IMR-90 (cell line): ENCODE measurements around the gene BRI3BP.
"Not testable (repeated sequence)": the region's sequence is repeated elsewhere in the genome, so short reads cannot be mapped to it uniquely, and the experiment has no call there.

Source experiments
- BHLHE40 ChIP-seq: fragments of 150-350 bp; IDR thresholded peaks from 2 replicates; pipeline ENCODE4 v1.6.1; 2016; ENCODE audit warnings: mild to moderate bottlenecking, low read depth, low read length
- CEBPB ChIP-seq: IDR thresholded peaks from 2 replicates; pipeline ENCODE4 v1.6.1; 2012; ENCODE audit warnings: low read depth, low read length, improper control_type of control experiment
- CHD1 ChIP-seq: IDR thresholded peaks from 2 replicates; pipeline ENCODE4 v1.6.1; 2012; ENCODE audit warnings: low read depth, low read length, improper control_type of control experiment
- MAFK ChIP-seq: IDR thresholded peaks from 2 replicates; pipeline ENCODE4 v1.6.1; 2012; ENCODE audit warnings: low read depth, low read length, improper control_type of control experiment
- MXI1 ChIP-seq: IDR thresholded peaks from 2 replicates; pipeline ENCODE4 v1.6.1; 2012; ENCODE audit warnings: low read depth, mild to moderate bottlenecking, low read length, moderate library complexity, borderline replicate concordance
- NFE2L2 ChIP-seq: fragments of 150-350 bp; IDR thresholded peaks from 2 replicates; pipeline ENCODE4 v1.6.1; 2016; ENCODE audit warnings: low read depth, mild to moderate bottlenecking, low read length
- POLR2A ChIP-seq: IDR thresholded peaks from 2 replicates; pipeline ENCODE4 v1.6.1; 2012; ENCODE audit warnings: mild to moderate bottlenecking, low read depth, low read length
- RAD21 ChIP-seq: IDR thresholded peaks from 2 replicates; pipeline ENCODE4 v1.6.1; 2012; ENCODE audit warnings: low read length, improper control_type of control experiment
- RCOR1 ChIP-seq: IDR thresholded peaks from 2 replicates; pipeline ENCODE4 v1.6.1; 2012; ENCODE audit warnings: mild to moderate bottlenecking, low read length, improper control_type of control experiment; ENCODE audit not compliant: insufficient replicate concordance
- RFX5 ChIP-seq: IDR thresholded peaks from 2 replicates; pipeline ENCODE4 v1.8.0; 2012; ENCODE audit warnings: low read depth, mild to moderate bottlenecking, low read length, moderate library complexity
- TF ChIP-seq, protein P1 (sequence below): conservative IDR thresholded peaks from 2 replicates; pipeline ENCODE4 v1.5.1; 2012; ENCODE audit warnings: mild to moderate bottlenecking, low read depth, low read length, improper control_type of control experiment
- TF ChIP-seq, protein P2 (sequence below): fragments of 150-350 bp; IDR thresholded peaks from 2 replicates; pipeline ENCODE4 v1.6.1; 2016; ENCODE audit warnings: low read depth, mild to moderate bottlenecking, low read length, moderate library complexity, borderline replicate concordance

DNA sequence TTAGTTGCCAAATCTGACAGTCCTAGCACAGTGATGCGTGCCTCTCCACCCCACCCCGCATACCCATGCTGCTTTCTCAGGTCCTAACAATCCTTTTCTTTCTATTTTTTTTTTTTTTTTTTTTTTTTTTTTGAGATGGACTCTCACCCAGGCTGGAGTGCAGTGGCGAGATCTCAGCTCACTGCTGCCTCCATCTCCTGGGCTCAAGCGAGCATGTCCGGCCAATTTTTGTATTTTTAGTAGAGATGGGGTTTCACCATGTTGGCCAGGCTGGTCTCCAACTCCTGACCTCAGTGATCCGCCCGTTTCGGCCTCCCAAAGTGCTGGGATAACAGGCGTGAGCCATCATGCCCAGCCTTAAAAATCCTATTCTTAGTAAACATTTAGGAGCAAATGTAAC lies 38.0 kb downstream of the BRI3BP start:
- TF ChIP-seq MAFK, POLR2A, RFX5, MXI1, BHLHE40, NFE2L2, RAD21, CEBPB, RCOR1, CHD1: not testable (repeated sequence)
- TF ChIP-seq, protein P1, sequence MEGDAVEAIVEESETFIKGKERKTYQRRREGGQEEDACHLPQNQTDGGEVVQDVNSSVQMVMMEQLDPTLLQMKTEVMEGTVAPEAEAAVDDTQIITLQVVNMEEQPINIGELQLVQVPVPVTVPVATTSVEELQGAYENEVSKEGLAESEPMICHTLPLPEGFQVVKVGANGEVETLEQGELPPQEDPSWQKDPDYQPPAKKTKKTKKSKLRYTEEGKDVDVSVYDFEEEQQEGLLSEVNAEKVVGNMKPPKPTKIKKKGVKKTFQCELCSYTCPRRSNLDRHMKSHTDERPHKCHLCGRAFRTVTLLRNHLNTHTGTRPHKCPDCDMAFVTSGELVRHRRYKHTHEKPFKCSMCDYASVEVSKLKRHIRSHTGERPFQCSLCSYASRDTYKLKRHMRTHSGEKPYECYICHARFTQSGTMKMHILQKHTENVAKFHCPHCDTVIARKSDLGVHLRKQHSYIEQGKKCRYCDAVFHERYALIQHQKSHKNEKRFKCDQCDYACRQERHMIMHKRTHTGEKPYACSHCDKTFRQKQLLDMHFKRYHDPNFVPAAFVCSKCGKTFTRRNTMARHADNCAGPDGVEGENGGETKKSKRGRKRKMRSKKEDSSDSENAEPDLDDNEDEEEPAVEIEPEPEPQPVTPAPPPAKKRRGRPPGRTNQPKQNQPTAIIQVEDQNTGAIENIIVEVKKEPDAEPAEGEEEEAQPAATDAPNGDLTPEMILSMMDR: not testable (repeated sequence)
- TF ChIP-seq, protein P2, sequence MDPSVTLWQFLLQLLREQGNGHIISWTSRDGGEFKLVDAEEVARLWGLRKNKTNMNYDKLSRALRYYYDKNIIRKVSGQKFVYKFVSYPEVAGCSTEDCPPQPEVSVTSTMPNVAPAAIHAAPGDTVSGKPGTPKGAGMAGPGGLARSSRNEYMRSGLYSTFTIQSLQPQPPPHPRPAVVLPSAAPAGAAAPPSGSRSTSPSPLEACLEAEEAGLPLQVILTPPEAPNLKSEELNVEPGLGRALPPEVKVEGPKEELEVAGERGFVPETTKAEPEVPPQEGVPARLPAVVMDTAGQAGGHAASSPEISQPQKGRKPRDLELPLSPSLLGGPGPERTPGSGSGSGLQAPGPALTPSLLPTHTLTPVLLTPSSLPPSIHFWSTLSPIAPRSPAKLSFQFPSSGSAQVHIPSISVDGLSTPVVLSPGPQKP: not testable (repeated sequence)
